Measurements from ENCODE around the gene DDC. TPM values are rescaled to one million over a fixed set of nuclear protein-coding genes. Genes with fewer than 3 reads are reported as not detected.

Gene DDC
- total RNA-seq, 2 donors from 2014 or later: not detected

DNA sequence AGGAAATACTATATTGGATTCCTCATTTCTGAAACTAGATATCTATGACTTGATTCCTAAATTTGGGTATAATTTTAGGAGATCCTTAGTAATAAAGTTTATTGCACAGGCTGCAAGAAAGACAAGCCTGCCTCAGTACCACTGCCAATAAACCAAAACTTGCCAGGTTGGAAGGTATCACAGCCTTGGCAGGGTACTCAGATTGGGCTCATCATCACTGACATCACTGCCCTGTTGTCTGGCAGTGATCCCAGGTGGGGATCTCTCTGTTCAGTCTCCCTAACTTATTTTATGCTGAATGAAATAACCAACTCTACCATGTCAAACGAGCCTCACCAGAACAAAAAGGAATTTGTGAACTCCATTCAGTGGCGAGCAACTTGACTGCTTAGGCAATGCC lies 133.9 kb downstream of the DDC start:
- Histone ChIP-seq H3K4me1 (no peaks in the 10 kb centered on the region), H3K27ac (no peak overlapping the region), H3K4me3 (no peak overlapping the region), H3K36me3 (no peaks in the 10 kb centered on the region), H3K27me3 (no peaks in the 10 kb centered on the region), H3K9me3 (no peaks in the 10 kb centered on the region)
- TF ChIP-seq, protein P1, sequence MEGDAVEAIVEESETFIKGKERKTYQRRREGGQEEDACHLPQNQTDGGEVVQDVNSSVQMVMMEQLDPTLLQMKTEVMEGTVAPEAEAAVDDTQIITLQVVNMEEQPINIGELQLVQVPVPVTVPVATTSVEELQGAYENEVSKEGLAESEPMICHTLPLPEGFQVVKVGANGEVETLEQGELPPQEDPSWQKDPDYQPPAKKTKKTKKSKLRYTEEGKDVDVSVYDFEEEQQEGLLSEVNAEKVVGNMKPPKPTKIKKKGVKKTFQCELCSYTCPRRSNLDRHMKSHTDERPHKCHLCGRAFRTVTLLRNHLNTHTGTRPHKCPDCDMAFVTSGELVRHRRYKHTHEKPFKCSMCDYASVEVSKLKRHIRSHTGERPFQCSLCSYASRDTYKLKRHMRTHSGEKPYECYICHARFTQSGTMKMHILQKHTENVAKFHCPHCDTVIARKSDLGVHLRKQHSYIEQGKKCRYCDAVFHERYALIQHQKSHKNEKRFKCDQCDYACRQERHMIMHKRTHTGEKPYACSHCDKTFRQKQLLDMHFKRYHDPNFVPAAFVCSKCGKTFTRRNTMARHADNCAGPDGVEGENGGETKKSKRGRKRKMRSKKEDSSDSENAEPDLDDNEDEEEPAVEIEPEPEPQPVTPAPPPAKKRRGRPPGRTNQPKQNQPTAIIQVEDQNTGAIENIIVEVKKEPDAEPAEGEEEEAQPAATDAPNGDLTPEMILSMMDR (IDR thresholded peaks at IDR 0.05): no peak
- no peak for DNase-seq (ENCODE audit: low spot score)

DNA sequence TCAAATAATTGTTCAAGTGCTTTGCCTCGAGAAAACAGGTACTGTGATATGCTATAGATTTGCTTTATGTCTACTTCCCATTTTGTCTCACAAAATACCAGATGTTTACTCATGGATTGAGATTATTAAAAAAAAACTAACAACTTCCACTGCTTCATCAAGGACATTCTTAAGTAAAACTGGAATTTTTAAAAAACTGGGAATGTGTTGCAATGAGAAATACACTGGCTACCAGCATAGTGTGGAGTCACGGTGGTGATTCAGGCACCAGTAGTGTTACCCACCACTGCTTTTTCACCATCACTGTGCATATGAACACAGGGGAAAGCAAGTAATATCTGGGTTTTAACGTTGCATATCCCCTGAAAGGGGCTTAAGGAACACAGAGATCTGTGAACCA lies 136.3 kb downstream of the DDC start:
- TF ChIP-seq, protein P1 (IDR thresholded peaks at IDR 0.05): no peak
- H3K9me3 ChIP-seq: no peaks in the 10 kb centered on the region

DNA sequence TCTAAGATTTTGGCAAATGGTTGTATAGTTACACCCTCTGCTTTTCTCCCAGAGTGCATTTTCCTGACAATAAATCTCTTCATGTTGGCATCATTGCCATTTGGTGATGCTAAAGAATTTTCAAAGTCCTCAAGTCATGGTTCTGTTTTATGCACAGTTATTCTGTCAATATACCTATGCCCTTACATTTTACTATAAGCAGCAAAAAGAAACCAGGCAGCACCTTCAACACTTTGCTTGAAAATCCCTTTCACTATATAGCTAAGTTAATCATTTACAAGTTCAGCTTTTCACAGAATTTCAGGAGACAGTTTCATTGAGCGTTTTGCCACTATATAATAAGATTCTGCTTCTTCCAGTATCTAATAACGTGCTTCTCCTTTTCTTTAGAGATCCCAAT lies 137.7 kb downstream of the DDC start:
- TF ChIP-seq, protein P1 (IDR thresholded peaks at IDR 0.05): no peak
- Histone ChIP-seq H3K36me3 (no peaks in the 10 kb centered on the region), H3K4me3 (no peak overlapping the region), H3K9me3 (no peaks in the 10 kb centered on the region), H3K27ac (no peak overlapping the region), H3K27me3 (no peaks in the 10 kb centered on the region), H3K4me1 (no peaks in the 10 kb centered on the region)
- DNase-seq (ENCODE audit: low spot score): no peak

More for the DNA sequence above, 136.3 kb downstream of the DDC start:
- DNase-seq (ENCODE audit: low spot score): no peak
- no peaks in the 10 kb centered on the region for H3K36me3 ChIP-seq
- H3K27ac ChIP-seq: no peak overlapping the region
- H3K4me1 ChIP-seq: no peaks in the 10 kb centered on the region
- H3K4me3 ChIP-seq: no peak overlapping the region
- no peaks in the 10 kb centered on the region for H3K27me3 ChIP-seq

DNA sequence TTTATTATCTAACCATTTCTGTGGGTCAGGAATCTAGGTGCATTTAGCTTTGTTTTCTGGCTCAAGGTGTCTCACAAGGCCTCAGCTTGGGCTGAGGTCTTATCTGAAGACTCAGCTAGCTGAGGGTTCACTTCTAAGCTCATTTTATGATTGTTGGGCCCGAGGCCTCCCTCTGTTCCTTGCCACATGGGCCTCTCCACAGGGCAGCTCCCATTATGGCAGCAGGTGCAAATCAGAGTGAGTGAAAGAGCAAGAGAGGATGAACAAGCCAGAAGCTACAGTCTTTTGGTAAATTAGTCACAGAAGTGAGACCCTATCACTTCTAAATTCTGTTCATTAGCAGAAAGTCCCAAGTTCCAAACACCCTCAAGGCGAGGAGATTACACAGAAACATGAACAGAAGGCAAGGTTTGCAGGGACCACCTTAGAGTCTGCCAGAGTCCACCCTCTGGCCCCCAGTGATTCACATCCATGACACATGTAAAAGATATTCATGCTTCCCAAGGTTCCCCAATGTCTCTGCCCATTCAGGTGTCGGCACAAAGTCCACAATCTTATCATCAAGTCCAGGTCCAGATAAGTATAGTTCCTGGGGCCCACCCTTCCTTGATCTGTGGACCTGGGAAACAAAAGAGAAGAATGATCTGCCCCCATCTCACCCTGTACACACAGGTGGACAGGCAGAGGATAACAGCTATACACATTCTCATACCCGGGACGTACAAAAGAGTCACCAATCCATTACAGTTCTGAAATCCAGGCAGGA lies 138.7 kb downstream of the DDC start:
- Histone ChIP-seq H3K9me3 (no peaks in the 10 kb centered on the region), H3K27me3 (no peaks in the 10 kb centered on the region), H3K27ac (no peak overlapping the region), H3K36me3 (no peaks in the 10 kb centered on the region), H3K4me3 (no peak overlapping the region), H3K4me1 (no peaks in the 10 kb centered on the region)
- no peak for DNase-seq (ENCODE audit: low spot score)
- TF ChIP-seq, protein P1 (IDR thresholded peaks at IDR 0.05): no peak

DNA sequence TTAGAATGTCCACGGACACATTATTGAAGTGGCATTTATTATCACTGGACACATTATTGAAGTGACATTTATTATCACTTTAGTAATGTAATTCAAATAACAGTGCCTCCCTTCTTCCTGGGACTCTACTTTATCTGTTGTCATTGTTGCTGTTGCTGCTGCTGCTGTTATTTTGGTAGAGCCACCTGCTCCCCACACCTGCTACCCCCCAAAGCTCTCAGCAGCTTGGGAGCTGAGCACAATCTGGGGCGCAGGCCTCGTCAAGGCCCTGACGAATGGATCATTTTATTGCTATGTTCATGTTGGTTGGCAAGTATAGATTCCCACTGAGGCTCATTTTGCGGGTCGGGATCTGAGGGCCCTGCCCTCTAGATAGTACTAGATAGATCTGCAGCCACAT lies 139.9 kb downstream of the DDC start:
- H3K27me3 ChIP-seq: no peaks in the 10 kb centered on the region
- DNase-seq (ENCODE audit: low spot score): no peak
- no peaks in the 10 kb centered on the region for H3K4me1 ChIP-seq
- no peaks in the 10 kb centered on the region for H3K9me3 ChIP-seq
- H3K36me3 ChIP-seq: no peaks in the 10 kb centered on the region
- TF ChIP-seq, protein P1 (IDR thresholded peaks at IDR 0.05): no peak
- no peak overlapping the region for H3K27ac ChIP-seq
- no peak overlapping the region for H3K4me3 ChIP-seq

DNA sequence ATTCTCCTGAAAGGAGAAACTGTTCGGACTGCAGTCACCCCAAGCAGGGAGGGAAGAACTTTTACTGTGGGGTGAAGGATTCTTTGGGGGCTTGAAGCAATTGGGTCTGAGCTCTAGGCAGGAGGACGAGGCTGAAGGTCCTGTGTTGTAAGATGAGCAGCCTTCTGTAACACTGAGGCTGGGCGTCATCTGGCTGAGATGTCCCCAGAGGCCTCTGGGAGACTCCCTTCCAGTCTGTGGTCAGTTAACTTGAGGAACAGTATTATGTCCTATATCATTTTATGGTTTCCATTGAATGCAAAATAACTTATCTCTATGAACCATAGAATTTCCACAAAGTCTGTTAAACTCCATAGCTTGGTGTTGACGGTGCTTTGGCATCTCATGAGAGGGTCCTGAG lies 141.3 kb downstream of the DDC start:
- TF ChIP-seq, protein P1 (IDR thresholded peaks at IDR 0.05): no peak
- Histone ChIP-seq H3K27me3 (no peaks in the 10 kb centered on the region), H3K9me3 (no peaks in the 10 kb centered on the region), H3K27ac (no peak overlapping the region), H3K36me3 (no peaks in the 10 kb centered on the region), H3K4me3 (no peak overlapping the region), H3K4me1 (no peaks in the 10 kb centered on the region)
- DNase-seq (ENCODE audit: low spot score): no peak
